IMR-90 (cell line): Measurements from ENCODE around the gene TGFB2. TPM values are rescaled to one million over a fixed set of nuclear protein-coding genes. Genes with fewer than 3 reads are reported as not detected.

Experiments
- ATAC-seq: fragments of 200-7000 bp; cut with Tn5 transposase; 2 replicates; pipeline ENCODE4 v1.9.1; 2020; ENCODE audit warnings: low read depth, mild to moderate bottlenecking, moderate library complexity
- BruUV-seq: library from RNA; stranded (reverse); fragments of 400-500 nt; replicated peaks from 2 replicates; lab custom pipeline; 2021; lab: Mats Ljungman, UMichigan
- CTCF ChIA-PET: fragments of 300-600 bp; formaldehyde crosslinking; extraction: SDS; loops from one replicate; lab custom pipeline; 2021; ENCODE audit warnings: antibody characterized with exemption; lab: Yijun Ruan, JAX
- POLR2A ChIA-PET: fragments of 300-600 bp; sonication (Branson Sonifier 250); formaldehyde crosslinking; loops from one replicate; lab custom pipeline; 2022; ENCODE audit warnings: antibody characterized with exemption; ENCODE audit not compliant: unreplicated experiment; lab: Charles Lee
- DNase-seq: peaks from one replicate; pipeline ENCODE4 v3.0.0; 2013
- H2AFZ ChIP-seq: replicated peaks from 2 replicates; pipeline ENCODE3; 2013; ENCODE audit warnings: low read length, mild to moderate bottlenecking; ENCODE audit not compliant: poor library complexity
- H2AK5ac ChIP-seq: 2 replicates; pipeline ENCODE4 v1.6.1; 2013; ENCODE audit warnings: low read depth, low read length, inconsistent platforms
- H2AK9ac ChIP-seq: replicated peaks from 2 replicates; pipeline ENCODE3; 2013; ENCODE audit warnings: mild to moderate bottlenecking, low read depth, low read length, moderate library complexity; ENCODE audit not compliant: poor library complexity
- H2BK120ac ChIP-seq: 2 replicates; pipeline ENCODE4 v1.6.1; 2013; ENCODE audit warnings: low read depth, low read length, inconsistent platforms
- H2BK15ac ChIP-seq: 3 replicates; pipeline ENCODE4 v1.6.1; 2013; ENCODE audit warnings: low read depth, low read length, inconsistent platforms
- H2BK20ac ChIP-seq: 2 replicates; pipeline ENCODE4 v1.6.1; 2013; ENCODE audit warnings: low read depth, mild to moderate bottlenecking, inconsistent platforms, low read length, moderate library complexity
- H2BK5ac ChIP-seq: 2 replicates; pipeline ENCODE4 v1.6.1; 2013; ENCODE audit warnings: mild to moderate bottlenecking, low read depth, low read length, inconsistent platforms; ENCODE audit not compliant: poor library complexity, severe bottlenecking
- H3K14ac ChIP-seq: replicated peaks from 2 replicates; pipeline ENCODE4 v1.6.1; 2013; ENCODE audit warnings: low read depth, low read length, inconsistent platforms
- H3K18ac ChIP-seq: 2 replicates; pipeline ENCODE4 v1.6.1; 2013; ENCODE audit warnings: low read depth, low read length, control low read depth
- H3K23ac ChIP-seq: 2 replicates; pipeline ENCODE4 v1.6.1; 2013; ENCODE audit warnings: low read depth, low read length, inconsistent platforms
- H3K27ac ChIP-seq: 2 replicates; pipeline ENCODE4 v1.5.1; 2013; ENCODE audit warnings: mild to moderate bottlenecking, control low read depth, low read length; ENCODE audit not compliant: insufficient read depth
- H3K27me3 ChIP-seq: 2 replicates; pipeline ENCODE4 v1.6.1; 2013; ENCODE audit warnings: low read length; ENCODE audit not compliant: control insufficient read depth, insufficient read depth
- H3K36me3 ChIP-seq: 2 replicates; pipeline ENCODE4 v1.6.1; 2013; ENCODE audit warnings: low read length, mixed read lengths; ENCODE audit not compliant: control insufficient read depth, insufficient read depth
- H3K4ac ChIP-seq: 2 replicates; pipeline ENCODE4 v1.6.1; 2013; ENCODE audit warnings: low read depth, low read length, inconsistent platforms
- H3K4me1 ChIP-seq: 2 replicates; pipeline ENCODE4 v1.6.1; 2013; ENCODE audit warnings: low read length, mixed read lengths; ENCODE audit not compliant: control insufficient read depth, insufficient read depth
- H3K4me2 ChIP-seq: 2 replicates; pipeline ENCODE4 v1.6.1; 2013; ENCODE audit warnings: low read depth, mild to moderate bottlenecking, control low read depth, low read length, moderate library complexity
- H3K4me3 ChIP-seq: 2 replicates; pipeline ENCODE4 v1.5.1; 2013; ENCODE audit warnings: low read depth, mild to moderate bottlenecking, control low read depth, low read length, moderate library complexity; ENCODE audit not compliant: insufficient read depth
- H3K56ac ChIP-seq: 2 replicates; pipeline ENCODE4 v1.6.1; 2013; ENCODE audit warnings: low read length, inconsistent platforms; ENCODE audit not compliant: insufficient read depth; ENCODE audit errors: extremely low read depth
- H3K79me1 ChIP-seq, 2 experiments: 2 replicates each; pipeline ENCODE4 v1.6.1; 2013; ENCODE audit warnings: low read length in 2 of 2, inconsistent platforms in 1 of 2, low read depth in 1 of 2
- H3K9ac ChIP-seq: 2 replicates; pipeline ENCODE4 v1.6.1; 2013; ENCODE audit warnings: low read depth, low read length, control low read depth
- H3K9me1 ChIP-seq: 2 replicates; pipeline ENCODE4 v1.6.1; 2013; ENCODE audit warnings: low read length, inconsistent platforms; ENCODE audit not compliant: insufficient read depth
- H3K9me3 ChIP-seq: 2 replicates; pipeline ENCODE4 v1.6.1; 2013; ENCODE audit warnings: low read length; ENCODE audit not compliant: control insufficient read depth, insufficient read depth
- H4K20me1 ChIP-seq: 2 replicates; pipeline ENCODE4 v1.6.1; 2013; ENCODE audit warnings: low read length, inconsistent platforms; ENCODE audit not compliant: insufficient read depth
- H4K5ac ChIP-seq: 2 replicates; pipeline ENCODE4 v1.6.1; 2013; ENCODE audit warnings: mild to moderate bottlenecking, low read depth, low read length, control low read depth
- H4K8ac ChIP-seq, 2 experiments: 2 replicates each; pipeline ENCODE4 v1.6.1; 2013; ENCODE audit warnings: low read depth in 2 of 2, low read length in 2 of 2, control low read depth in 1 of 2, inconsistent platforms in 1 of 2
- H4K91ac ChIP-seq: 2 replicates; pipeline ENCODE4 v1.6.1; 2013; ENCODE audit warnings: low read depth, low read length, inconsistent platforms; ENCODE audit not compliant: insufficient read depth
- BHLHE40 ChIP-seq: fragments of 150-350 bp; IDR thresholded peaks from 2 replicates; pipeline ENCODE4 v1.6.1; 2016; ENCODE audit warnings: mild to moderate bottlenecking, low read depth, low read length
- CEBPB ChIP-seq: IDR thresholded peaks from 2 replicates; pipeline ENCODE4 v1.6.1; 2012; ENCODE audit warnings: low read depth, low read length, improper control_type of control experiment
- CTCF ChIP-seq: conservative IDR thresholded peaks from 2 replicates; pipeline ENCODE4 v1.5.1; 2012; ENCODE audit warnings: mild to moderate bottlenecking, low read depth, low read length, improper control_type of control experiment
- FOS ChIP-seq: fragments of 150-350 bp; IDR thresholded peaks from 2 replicates; pipeline ENCODE4 v1.6.1; 2016; ENCODE audit warnings: low read depth, low read length
- MAFK ChIP-seq: IDR thresholded peaks from 2 replicates; pipeline ENCODE4 v1.6.1; 2012; ENCODE audit warnings: low read depth, low read length, improper control_type of control experiment
- MAZ ChIP-seq: IDR thresholded peaks from 2 replicates; pipeline ENCODE4 v1.6.1; 2012; ENCODE audit warnings: low read depth, mild to moderate bottlenecking, low read length, improper control_type of control experiment, moderate library complexity, borderline replicate concordance
- MXI1 ChIP-seq: IDR thresholded peaks from 2 replicates; pipeline ENCODE4 v1.6.1; 2012; ENCODE audit warnings: low read depth, mild to moderate bottlenecking, low read length, moderate library complexity, borderline replicate concordance
- NFE2L2 ChIP-seq: fragments of 150-350 bp; IDR thresholded peaks from 2 replicates; pipeline ENCODE4 v1.6.1; 2016; ENCODE audit warnings: low read depth, mild to moderate bottlenecking, low read length
- POLR2A ChIP-seq: IDR thresholded peaks from 2 replicates; pipeline ENCODE4 v1.6.1; 2012; ENCODE audit warnings: mild to moderate bottlenecking, low read depth, low read length
- RFX5 ChIP-seq: IDR thresholded peaks from 2 replicates; pipeline ENCODE4 v1.8.0; 2012; ENCODE audit warnings: low read depth, mild to moderate bottlenecking, low read length, moderate library complexity
- SMC3 ChIP-seq: fragments of 150-350 bp; IDR thresholded peaks from 2 replicates; pipeline ENCODE4 v1.6.1; 2016; ENCODE audit warnings: low read depth, mild to moderate bottlenecking, antibody characterized with exemption, low read length, moderate library complexity
- USF2 ChIP-seq: fragments of 150-350 bp; IDR thresholded peaks from 2 replicates; pipeline ENCODE4 v1.6.1; 2017; ENCODE audit warnings: mild to moderate bottlenecking, antibody characterized with exemption, low read length, low read depth
- WGBS, 2 experiments: methylation state at CpG; one replicate each; pipeline versions ENCODE4 v1.1.5 to v1.1.7; 2013; ENCODE audit warnings: missing lambda C conversion rate in 2 of 2; ENCODE audit not compliant: insufficient read length in 1 of 2; ENCODE audit errors: extremely low coverage in 2 of 2; 5-methylcytosine and 5-hydroxymethylcytosine counted together
- dilution Hi-C: fragments of 300-500 bp; cut with HindIII; formaldehyde crosslinking; loops from one replicate; pipeline ENCODE4 v1.14.3; 2018; ENCODE audit warnings: low sequenced_read_pairs; ENCODE audit not compliant: unreplicated experiment
- in situ Hi-C: fragments of 300-500 bp; cut with MboI; formaldehyde crosslinking; loops from 3 replicates; pipeline ENCODE4 v1.14.3; 2019; ENCODE audit warnings: low sequenced_read_pairs, inconsistent platforms, mixed read lengths
- intact Hi-C: fragments of 100-400 bp; cut with micrococcal nuclease; formaldehyde crosslinking; loops from 2 replicates; pipeline ENCODE4 v1.10.0; 2022
- polyA plus RNA-seq, 3 experiments: library from polyadenylated mRNA; depleted of rRNA; stranded (reverse); fragments of >200 nt; gene quantifications; 2 replicates each; pipeline ENCODE4 v1.2.3, GENCODE V29; 2012; ENCODE audit warnings: low replicate concordance in 1 of 3
- total RNA-seq: library from RNA; depleted of rRNA; stranded (reverse); fragments of >200 nt; gene quantifications from 2 replicates; pipeline ENCODE4 v1.2.3, GENCODE V29; 2012
- TF ChIP-seq, protein P1 (sequence below): fragments of 150-350 bp; IDR thresholded peaks from 2 replicates; pipeline ENCODE4 v1.6.1; 2016; ENCODE audit warnings: low read depth, mild to moderate bottlenecking, low read length, moderate library complexity, borderline replicate concordance

Gene TGFB2
- total and polyA plus RNA-seq, 2 of the 4 experiments (the other 2 are of a cell fraction), result 3.7 to 3.8 TPM

DNA sequence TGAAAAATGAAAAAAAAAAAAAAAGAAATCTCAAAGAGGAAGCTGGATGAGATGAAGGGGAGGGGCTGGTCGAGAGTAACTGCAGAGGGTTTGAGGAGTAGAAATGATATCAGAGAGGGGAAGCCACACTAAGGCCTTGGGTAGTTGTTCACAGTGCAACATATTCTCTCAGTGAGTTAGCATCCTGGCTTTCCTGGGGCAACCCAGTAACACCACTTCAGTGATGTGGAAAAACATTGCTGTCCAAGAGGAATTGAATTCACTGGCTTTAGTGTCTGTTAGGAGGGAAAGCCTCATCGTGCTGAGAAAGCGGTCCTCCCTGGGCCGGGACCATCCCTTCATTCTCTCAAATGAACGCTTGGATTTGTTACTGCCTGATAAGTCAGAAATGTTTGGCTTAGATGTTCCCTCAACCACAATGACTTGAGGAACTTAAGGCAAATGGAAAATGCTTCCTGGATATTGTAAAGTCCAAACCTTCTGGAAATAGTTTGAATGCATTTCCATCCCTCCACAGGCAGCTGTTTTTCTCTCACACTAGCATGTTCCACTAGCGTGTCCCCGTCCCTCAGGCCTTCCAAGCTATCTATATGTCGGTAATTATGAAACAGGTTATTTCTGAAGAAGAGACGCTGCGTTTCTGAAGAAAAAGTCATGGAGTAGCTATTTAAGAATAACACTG is 12.2 kb downstream of the TGFB2 start (continued):
- no peak for TF ChIP-seq MAZ
- no peak for TF ChIP-seq NFE2L2

DNA sequence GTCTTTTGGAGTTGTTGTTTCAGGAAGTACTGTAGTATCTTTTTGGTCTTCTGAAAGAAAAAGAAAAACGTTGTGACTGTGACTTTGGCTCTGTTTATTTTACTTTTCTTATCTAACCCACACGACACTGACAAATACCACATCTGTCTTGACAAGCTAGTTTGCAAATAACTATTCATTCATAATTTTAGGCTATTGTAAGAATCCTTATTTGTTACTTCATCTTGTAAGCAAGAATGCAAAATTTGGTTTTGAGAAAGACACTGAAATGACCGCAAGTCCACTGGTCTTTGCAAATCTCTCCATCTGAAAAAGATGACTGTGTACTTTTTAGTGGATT is 12.7 kb downstream of the TGFB2 start:
- no TSS peak for BruUV-seq
- Histone ChIP-seq H2AFZ (no peak overlapping the region), H4K5ac (no peak overlapping the region), H3K4me1 (peaks cover 7% of the 10 kb centered on the region), H2BK5ac (no peak overlapping the region), H3K79me1 (peaks cover 8 to 19% of the 10 kb centered on the region in 2 experiments; a peak in 2 of 4 replicates), H2BK20ac (no peak overlapping the region), H2BK15ac (no peak overlapping the region), H3K23ac (no peak overlapping the region), H2AK5ac (no peak overlapping the region), H3K4ac (no peak overlapping the region), H2AK9ac (no peak overlapping the region), H3K14ac (no peak overlapping the region), H3K36me3 (no peaks in the 10 kb centered on the region; the same call in 1 of the 2 replicates), H3K18ac (no peak overlapping the region), H3K9me3 (no peaks in the 10 kb centered on the region), H3K56ac (no peak overlapping the region), H4K91ac (no peak overlapping the region), H3K9ac (no peak overlapping the region), H3K27me3 (no peaks in the 10 kb centered on the region), H3K9me1 (no peaks in the 10 kb centered on the region; the same call in 1 of the 2 replicates), H3K4me2 (no peak overlapping the region), H3K27ac (no peak overlapping the region), H4K8ac (no peak overlapping the region), H4K20me1 (no peaks in the 10 kb centered on the region), H3K4me3 (no peak overlapping the region), H2BK120ac (no peak overlapping the region)
- in situ Hi-C loops, result no loop called here
- no CpG with 5 or more reads among the region's 3 CpGs for WGBS, 2 experiments
- POLR2A ChIA-PET, result interaction anchor here (0.6 kb wide), 1 partner anchor 11 kb away, joined by 4 read pairs; no protein-coding TSS in a partner anchor
- DNase-seq, result no peak
- CTCF ChIA-PET, result interaction anchor here (1.2 kb wide), 2 partner anchors 158 to 709 kb away, joined by 3 to 4 read pairs; no protein-coding TSS in a partner anchor
- dilution Hi-C loops, result no loop called here
- intact Hi-C loops, result no loop called here
- no peak for ATAC-seq
- no peak for TF ChIP-seq MAFK
- TF ChIP-seq MXI1, result no peak
- TF ChIP-seq BHLHE40, result no peak
- TF ChIP-seq USF2, result no peak
- TF ChIP-seq MAZ, result no peak
- no peak for TF ChIP-seq NFE2L2
- no peak for TF ChIP-seq POLR2A
- no peak for TF ChIP-seq CTCF
- no peak for TF ChIP-seq FOS
- no peak for TF ChIP-seq CEBPB
- no peak for TF ChIP-seq RFX5
- TF ChIP-seq, protein P1, sequence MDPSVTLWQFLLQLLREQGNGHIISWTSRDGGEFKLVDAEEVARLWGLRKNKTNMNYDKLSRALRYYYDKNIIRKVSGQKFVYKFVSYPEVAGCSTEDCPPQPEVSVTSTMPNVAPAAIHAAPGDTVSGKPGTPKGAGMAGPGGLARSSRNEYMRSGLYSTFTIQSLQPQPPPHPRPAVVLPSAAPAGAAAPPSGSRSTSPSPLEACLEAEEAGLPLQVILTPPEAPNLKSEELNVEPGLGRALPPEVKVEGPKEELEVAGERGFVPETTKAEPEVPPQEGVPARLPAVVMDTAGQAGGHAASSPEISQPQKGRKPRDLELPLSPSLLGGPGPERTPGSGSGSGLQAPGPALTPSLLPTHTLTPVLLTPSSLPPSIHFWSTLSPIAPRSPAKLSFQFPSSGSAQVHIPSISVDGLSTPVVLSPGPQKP, result no peak
- no peak for TF ChIP-seq SMC3
